HG02678 (cell line): ENCODE results near the gene ALDH4A1.
"Not testable (repeated sequence)": the region's sequence is repeated elsewhere in the genome, so short reads cannot be mapped to it uniquely, and the experiment has no call there.

ENCODE experiments used
- ATAC-seq: cut with Tn5 transposase; IDR thresholded peaks from one replicate; pipeline ENCODE4 v1.9.1; 2021; ENCODE audit warnings: mild to moderate bottlenecking, moderate library complexity; ENCODE audit not compliant: unreplicated experiment

Gene ALDH4A1

DNA sequence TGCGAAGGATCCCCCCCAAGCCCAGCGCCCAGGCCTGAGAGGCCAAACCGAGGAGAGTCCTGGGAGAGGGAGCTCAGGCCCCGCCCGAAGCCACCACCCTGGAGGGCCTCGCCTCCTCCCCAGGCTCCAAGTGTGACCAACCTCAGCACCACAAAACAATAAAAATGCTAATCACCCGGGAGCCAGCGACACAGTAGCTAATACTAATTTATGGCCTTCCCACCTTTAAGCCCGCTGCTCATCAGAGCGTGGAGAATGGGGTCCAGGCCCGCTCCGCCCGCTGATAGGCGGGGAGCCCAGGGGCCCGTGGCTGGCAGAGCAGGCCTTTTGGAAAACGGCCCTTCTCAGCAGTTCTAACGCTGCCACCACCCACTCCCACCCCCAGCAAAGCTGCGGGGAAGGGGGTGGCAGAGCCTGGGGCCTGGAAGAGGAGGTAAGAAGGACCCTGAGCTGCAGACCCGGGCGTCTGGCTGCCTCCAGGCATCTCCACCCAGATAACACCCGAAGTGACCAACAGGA, 22.5 kb downstream of the ALDH4A1 start:
- no peak for ATAC-seq

DNA sequence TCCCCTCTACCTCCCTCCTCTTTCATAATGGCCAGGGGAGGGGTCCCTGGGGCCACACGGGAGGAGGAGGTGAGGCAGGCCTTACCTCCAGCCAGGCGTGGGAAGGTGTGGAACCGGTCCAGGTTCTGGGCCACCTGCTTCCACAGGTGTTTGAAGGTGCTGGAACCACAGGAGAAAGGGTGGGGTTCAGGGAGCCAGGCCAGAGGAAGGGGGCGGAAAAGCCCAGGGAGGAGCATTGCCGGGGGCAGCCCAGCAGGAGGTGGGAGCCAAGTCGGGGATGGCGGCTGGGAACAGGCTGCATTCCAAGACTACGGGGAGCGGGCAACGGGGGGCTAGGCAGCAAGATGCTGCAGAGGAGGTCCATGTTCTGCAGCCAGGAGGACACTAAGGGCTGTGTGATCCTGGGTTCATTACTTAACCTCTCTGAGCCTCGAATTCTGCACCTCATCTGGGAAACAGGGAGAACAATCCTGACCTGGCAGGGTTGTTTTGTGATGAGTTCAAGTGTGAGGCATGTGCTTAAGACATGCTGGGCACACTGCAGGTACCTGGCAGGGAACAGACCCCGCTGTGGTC, 23.1 kb downstream of the ALDH4A1 start:
- ATAC-seq = no peak

DNA sequence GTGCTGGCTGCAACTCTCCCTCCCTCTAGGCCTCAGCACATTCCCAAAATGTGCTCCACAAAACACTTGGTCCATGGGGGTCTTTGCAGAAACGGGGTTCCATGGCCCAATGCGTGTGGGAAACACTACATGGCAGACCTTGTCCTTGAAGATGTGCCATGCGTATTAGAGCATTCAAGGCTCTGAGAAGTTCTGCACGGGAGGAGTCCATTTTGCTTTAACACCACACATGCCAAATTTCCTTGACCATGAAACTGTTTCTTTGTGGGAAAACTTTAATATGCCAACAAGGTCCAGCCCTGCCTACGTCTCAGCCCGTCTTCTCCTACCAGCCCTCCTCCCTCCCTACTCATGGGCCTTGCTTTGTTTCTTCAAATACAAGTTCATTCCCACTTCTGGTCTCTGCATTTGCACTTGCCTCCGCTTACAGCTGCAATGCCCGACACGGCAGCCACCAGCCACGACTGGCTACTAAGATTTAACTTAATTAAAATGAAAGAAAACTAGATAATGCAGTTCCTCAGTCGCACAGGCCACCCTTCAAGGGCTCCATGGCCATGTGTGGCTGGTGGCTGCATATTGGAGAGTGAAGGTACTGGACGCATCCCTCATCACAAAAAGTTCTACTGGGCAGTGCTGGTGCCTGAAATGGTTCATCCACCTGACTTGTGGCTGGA, 23.7 kb downstream of the ALDH4A1 start:
- ATAC-seq = no peak

DNA sequence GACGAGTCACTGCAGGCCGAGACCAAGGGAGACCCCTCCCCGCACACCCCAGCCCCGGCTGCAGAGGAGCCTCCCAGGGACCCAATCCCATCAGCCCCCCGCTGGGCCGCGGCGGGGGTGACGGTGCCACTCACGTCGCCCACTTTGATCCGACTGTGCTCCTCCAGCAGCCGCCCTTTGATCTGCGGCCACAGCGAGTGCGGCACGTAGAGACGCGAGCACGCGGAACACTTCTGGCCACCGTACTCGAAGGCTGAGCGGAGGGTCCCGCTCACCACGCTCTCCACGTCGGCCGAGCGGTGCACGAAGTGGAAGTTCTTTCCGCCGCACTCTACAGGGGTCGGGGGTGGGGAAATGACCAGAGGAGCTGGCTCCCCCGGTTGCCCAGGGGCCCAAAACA, 25.1 kb downstream of the ALDH4A1 start:
- no peak for ATAC-seq

DNA sequence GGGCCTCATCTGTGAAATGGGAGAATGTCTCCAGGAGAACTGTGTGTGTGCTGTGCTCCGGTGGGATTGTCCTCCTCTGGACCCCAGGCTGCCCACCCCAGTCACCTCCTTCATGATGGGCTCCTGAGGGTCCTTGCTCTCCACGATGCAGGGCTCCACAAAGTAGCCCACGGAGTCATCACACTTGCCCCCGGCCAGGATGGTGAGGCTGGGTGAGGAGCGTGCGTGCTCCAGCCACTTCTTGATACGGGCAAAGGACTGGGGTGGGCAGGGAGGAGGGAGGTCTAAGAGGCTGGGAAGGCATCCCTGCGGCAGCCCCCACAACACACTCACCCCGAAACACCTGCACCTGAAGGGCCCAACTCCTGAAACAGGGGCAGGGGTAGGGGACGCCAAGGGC, 26.1 kb downstream of the ALDH4A1 start:
- no peak for ATAC-seq

DNA sequence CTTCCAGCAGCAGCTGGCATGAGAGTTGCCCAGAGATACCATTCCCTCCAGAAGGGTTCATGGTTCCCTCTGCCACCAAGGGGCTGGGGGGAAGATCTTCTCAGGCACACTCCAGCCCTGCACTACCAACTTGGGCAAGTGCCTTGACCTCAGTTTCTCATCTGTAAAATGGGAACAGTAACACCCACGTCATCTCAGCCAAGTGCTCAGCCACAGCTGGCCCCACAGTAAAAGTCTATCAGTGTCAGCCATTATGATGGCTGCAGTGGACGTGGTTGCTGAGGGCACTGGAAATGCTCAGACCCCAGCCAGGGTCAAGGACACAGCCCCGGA, 26.6 kb downstream of the ALDH4A1 start:
- no peak for ATAC-seq

DNA sequence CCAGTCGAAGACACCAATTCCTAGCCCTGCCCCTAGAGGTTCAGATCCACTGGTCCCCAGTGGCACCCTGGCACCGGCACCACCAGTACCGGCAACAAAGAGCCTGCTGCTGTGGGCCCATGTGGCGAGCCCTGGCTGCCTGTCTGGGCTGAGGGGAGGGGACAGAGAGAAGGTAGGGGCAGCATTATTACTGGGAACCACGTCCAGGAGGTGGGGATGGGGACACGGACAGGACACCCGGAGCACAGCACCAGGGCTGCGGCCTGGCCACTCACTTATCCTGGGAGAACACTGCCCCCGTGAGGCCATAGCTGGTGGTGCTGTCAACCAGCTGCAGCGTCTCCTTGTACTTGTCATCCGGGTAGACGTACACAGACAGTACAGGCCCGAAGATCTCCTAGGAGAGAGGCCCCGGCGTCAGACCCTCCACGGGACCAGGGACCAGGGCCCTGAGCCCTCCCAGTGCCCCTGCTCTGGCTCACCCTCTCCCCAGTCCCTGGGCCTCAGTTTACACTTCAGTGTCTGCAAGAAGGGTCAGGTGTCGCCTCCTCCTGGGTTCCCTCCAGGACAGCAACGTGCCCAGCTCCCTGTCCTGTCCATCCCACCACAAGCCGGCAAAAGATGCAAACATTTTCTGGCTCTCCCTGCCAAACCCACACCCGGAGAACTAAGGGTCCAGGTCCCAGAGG, 27.1 kb downstream of the ALDH4A1 start:
- ATAC-seq = no peak

DNA sequence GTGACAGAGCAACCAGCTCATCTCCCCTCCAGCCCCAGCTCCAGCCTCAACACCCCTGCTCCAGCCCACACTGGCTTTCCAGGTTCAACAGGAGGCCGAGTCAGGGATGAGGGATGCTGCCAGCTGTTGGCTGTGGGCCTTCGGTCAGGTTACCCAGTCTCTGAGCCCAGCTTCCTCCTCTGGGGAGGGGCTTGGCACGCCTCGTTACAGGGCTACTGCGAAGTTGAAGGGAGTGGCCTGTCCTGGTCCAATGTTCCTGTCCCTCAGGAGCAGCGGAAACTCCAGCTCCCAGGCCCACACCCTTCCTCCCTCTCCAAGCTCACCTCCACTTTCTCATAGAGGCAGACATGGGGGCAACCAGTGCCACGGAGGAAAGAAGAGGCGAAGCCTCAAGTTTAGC, 27.8 kb downstream of the ALDH4A1 start:
- no peak for ATAC-seq

DNA sequence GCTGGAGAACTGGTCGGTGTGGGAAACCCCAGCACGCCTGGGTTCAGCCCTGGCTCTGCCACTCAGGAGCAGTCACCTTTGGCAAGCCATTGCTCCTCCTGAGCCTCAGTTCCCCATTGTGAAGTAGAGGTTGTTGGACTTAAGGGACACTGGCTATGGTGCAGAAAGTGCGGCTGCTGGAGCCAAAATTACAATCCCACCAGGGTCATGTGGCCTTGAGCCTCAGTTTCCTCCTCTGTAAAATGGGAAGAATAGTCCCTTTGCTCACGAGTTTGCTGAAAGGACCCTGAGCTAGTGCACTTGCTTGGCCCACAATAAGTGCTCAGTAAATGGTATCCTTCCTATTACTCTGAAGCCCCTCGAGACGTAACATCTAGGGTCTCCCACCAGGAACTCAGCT, 28.3 kb downstream of the ALDH4A1 start:
- ATAC-seq = no peak

DNA sequence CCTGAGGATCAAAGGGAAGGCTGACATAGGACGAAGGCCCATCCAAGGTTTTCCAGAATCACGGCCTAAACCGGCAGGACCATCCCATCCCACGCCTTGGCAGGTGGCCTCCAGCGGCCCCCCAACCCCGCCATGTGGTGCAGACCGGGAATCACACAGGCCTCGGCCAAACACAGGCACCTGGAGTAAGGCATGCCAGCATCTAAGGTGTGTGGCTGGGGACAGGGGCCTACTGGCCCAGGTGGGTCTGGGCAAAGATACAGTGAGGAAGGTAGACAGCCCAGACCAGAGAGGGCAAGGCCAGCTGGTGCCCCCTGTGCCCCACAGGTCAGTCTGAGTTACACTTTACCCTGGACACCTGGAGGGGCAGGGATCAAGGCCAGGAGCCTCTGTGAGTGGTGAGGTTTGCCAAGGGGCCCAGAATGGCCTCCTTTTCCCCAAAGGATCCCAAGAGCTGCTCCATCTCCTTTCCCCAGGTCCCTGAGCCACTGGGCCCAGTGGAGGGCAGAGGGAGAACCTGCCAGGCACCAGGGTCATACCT, 30.2 kb downstream of the ALDH4A1 start:
- no peak for ATAC-seq

DNA sequence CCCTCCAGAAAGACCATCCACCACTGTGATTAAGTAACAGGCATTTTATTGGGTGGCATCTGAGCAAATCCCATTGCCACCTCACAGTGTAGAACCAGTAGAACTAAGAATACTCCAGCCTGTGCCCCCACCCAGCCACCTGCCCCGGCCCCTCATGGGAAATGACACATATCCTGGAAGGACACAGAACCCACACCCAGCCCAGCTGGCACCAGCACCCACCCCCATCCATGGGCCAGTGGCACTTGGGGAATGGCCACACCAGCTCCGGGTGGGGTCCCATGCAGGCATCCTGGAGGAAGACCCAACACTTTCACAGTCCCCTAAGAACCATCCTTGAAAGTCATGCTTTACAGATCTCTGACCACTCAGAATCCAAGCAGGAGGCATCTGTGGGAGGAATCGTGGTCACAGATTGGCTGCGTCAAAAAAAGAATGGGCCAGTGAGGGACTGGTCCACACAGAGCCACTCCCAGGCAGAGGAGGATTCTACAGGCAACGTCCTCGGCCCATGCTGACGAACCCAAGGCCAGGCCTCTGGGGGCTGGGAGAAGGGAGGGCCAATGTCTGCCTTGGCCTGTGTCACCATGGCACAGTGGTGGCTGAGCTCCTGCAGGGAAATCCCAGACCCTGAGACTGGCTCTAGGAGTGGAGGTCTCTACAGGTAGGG, 30.8 kb downstream of the ALDH4A1 start:
- no peak for ATAC-seq

DNA sequence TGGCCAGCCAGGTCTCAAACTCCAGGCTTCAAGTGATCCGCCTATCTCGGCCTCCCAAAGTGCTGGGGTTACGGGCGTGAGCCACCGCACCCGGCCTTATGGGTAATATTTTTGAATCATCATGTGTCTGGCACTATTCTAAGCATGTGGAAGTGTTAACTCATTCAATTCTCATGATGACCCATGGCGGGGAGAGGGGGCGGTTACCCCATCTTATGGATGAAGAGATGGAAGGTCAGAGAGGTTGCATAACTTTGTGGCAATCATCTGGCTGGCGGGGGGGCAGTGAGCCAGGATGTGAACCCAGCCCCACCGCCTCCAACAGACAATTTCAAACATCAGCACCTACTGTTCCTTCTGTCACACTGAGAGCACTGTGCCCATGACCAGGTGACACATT, 31.4 kb downstream of the ALDH4A1 start:
- no peak for ATAC-seq

DNA sequence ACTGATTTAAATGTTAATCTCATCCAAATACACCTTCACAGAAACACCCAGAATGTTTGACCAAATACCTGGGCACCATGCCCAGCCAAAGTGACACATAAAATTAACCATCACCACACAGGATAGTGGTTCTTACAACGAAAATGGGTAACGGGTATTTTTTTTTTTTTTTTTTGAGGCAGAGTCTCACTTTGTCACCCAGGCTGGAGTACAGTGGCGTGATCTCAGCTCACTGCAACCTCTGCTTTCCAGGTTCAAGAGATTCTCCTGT, 31.8 kb downstream of the ALDH4A1 start:
- ATAC-seq = not testable (repeated sequence)

DNA sequence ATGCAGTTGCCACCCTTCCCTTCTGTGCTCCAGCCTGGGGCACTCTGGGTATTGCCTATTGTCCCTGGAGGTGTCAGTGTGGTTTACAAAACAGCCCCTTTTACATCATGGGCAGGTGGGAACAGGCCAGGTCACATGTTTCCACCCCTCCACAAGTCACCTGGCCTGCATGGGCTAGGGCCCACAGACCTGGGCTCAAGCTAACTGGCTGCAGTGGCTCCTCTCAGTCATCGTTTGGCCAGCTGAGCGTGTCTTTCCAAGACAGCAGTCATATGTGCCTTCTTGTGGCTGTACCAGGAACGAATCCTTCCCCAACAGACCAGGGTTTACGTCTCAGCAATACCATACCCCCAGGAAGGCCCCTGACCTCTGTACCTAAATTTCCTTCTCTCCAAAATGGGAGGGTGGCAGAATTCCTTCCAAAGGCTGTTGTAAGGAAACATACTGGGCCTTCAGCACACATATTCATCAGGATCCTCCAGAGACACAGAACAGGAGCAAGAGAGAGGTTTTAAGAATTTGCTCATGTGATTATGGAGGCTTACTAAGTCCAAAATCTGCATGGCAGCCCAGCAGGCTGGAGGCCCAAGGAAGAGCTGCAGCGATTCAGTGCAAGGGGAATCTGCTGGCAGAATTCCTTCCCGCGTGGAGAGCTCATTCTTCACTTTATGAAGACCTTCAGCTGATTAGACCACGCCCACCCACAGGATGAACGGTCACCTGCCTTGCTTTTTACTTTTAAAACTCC, 32.3 kb downstream of the ALDH4A1 start:
- ATAC-seq = no peak

DNA sequence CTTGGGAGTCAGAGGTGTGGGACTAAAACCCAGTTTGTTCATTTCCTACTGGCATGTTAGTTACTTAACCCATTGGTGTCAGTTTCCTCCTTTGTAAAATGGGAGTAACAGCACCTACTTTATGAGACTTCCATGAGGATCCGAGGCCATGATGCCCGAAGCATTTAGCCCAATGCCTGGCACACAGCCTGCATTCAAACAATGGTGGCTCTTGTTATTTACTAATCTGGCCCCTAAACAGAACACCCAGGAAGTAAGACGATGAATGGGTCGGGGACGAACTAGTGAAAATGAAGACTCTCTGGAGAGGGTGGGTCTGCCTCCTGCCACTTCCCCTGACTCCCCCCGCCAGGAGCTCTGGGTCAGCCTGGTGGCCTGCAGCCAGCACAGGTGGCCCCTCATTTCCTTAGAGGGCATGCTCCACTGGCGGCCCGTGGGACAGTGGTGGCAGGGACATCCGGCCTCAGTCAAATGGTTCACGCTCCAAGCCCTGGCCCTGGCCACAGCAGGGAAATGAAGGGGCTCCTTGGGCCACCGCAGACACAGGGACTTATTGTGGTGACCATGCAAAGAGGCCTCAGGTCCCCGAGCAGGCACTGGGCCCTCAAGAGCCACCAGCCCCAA, 33.4 kb downstream of the ALDH4A1 start:
- ATAC-seq = no peak

DNA sequence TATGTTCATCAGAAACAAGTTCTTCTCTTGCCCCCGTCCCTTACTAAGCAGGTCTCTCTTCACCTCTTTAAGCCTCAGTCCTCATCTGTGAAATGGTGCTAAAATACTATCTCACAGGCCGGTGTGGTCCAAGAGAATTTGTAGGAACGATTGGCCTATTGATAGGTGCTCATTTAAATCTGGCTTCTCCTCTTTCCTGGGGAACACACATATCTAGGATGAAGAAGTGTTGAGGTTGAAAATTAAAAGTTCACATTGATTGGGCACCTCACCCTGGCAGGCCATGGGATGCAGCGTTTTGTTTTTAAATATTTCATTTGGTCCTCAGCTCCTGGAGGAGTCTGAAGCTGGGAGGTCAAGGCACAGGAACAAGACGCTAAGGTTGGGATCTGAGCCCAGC, 34.0 kb downstream of the ALDH4A1 start:
- no peak for ATAC-seq

DNA sequence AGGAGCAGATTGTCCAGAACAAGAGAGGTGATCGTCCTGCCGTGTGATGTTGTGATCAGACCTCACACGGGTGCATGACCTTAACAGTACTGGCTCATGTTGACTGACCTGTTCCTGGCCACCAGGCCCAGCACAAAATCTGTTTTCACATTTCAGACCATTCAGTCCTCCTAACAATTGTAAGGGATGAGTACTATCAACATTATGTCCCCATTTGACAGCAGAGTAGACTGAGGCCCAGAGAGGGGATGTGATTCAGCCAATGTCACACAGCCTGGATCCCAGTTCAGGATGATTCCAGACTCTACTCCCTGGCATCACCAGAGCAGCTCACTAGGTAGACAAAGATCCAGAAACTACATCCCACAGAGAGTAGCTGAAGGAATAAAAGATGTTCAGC, 35.5 kb downstream of the ALDH4A1 start:
- ATAC-seq = no peak

DNA sequence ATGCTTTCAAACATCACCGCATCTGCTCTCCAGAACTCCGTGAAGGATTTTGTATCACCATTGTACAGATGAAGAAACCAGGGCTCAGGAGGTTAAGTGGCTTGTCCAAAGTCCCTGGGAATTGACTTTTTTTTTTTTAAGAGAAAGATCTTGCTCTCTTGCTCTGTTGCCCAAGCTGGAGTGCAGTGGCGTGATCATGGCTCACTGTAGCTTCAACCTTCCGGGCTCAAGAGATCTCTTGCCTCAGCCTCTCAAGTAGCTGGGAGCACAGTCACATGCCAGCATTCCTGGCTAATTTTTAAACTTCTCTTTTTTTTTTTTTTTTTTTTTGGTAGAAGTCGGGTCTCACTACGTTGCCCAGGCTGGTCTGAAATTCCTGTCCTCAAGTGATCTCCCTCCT, 36.0 kb downstream of the ALDH4A1 start:
- no peak for ATAC-seq

DNA sequence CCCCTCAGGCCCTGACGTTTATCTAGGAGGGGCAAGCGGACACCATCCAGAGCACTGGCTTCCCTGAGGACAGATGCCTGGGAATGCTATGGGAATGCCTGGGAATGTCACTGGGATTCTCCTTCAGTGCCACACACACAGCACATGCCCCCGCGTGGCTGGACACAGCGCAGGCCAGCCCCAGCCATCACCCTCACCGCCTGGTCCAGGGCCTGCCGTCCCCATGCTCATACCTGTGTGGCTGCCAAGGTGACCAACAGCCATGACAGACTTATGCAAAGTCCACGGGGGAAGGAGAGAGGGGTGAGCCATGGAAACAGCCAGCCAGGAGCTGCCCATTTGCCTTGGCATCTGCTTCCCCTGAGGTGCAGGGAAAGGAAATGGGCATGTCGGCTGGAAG, 37.2 kb downstream of the ALDH4A1 start:
- no peak for ATAC-seq

DNA sequence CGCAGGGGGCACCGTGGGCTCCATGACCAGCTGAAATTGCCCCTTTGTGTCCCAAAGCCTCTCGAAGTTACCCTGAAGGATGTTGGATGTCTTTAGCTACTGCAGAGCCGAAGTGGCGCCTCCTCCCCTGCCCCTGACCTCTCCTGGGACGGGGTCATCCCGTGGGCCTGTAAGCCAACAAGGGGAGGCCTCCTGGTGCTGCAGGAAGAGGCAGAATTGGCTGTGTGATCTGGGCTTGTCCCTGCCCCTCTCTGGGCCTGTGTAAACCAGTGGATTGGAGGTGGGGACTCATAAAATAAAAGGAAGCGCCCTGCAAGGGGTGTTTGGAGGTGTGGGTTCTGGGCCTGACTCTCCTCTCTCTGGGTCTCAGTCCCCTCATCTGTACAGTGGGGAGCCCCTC, 40.8 kb downstream of the ALDH4A1 start:
- no peak for ATAC-seq

DNA sequence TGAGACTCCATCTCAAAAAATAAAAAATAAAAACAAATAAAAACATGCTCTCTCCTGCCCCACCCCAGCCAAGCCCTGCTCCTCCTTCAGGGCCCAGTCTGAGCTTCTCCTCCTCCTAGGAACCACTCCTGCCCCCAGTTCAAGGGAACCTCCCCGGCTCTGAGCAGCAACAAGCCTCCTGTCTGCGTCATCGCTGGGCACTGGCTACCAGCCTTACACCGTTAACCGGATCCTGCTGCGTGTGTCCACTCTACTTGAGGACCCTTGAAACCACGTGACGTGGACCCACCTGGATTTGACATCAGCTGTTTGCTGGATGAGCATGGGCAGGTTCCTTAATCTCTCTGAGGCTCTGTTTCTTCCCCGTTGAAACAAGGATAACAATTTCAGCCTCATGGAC, 41.3 kb downstream of the ALDH4A1 start:
- no peak for ATAC-seq
